Measurements from ENCODE around the gene MGAT4B. TPM values are rescaled to one million over a fixed set of nuclear protein-coding genes. Genes with fewer than 3 reads are reported as not detected.
"Not testable (repeated sequence)": the region's sequence is repeated elsewhere in the genome, so short reads cannot be mapped to it uniquely, and the experiment has no call there.

Gene MGAT4B
- total RNA-seq, 1 donor from 2014 or later: 95.5 TPM

DNA sequence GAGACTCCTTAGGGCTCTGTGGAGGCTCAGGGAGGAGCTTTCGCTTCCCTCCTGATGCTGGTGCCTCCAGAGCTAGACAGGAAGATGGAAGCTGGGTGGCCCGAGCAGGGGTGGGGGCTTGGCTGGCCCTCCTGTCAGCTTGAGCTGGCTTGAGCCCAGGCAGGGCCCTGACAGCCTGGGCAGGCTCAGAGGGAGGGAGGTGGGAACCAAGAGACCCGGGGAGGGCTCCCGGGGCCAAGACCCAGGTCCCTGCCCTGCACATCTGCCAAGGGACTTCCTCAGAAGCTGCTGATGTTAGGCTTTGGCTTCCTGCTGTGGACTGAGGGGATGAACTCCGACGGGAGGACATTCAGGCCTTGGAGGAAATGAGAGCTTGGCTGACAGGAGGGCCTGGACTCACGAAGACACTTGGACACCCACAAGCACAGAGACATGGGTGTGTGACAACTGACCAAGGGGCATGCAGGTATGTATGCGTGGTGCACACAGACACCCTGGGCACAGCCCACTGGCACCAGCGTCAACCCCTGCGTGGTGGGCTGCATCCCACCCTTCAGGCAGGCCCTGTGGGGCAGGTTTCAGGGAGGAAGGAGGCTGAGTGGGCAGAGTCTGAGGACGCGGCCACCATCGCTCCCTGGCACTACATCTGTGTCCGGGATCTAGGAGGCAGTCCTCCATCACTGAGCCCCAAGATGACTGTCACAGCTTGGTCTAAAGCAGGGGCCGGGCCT lies 14.6 kb downstream of the MGAT4B start:
- peak overlapping the region; percentile 94 for H3K27ac ChIP-seq
- H3K9me3 ChIP-seq: no peaks in the 10 kb centered on the region
- no peak overlapping the region for H3K4me3 ChIP-seq
- no peaks in the 10 kb centered on the region for H3K36me3 ChIP-seq
- TF ChIP-seq POLR2AphosphoS5 (IDR thresholded peaks at IDR 0.05; ENCODE audit: insufficient read depth in 1 of 2, low read depth in 1 of 2) (no peak), POLR2A (IDR thresholded peaks at IDR 0.05) (no peak)
- TF ChIP-seq, protein P1, sequence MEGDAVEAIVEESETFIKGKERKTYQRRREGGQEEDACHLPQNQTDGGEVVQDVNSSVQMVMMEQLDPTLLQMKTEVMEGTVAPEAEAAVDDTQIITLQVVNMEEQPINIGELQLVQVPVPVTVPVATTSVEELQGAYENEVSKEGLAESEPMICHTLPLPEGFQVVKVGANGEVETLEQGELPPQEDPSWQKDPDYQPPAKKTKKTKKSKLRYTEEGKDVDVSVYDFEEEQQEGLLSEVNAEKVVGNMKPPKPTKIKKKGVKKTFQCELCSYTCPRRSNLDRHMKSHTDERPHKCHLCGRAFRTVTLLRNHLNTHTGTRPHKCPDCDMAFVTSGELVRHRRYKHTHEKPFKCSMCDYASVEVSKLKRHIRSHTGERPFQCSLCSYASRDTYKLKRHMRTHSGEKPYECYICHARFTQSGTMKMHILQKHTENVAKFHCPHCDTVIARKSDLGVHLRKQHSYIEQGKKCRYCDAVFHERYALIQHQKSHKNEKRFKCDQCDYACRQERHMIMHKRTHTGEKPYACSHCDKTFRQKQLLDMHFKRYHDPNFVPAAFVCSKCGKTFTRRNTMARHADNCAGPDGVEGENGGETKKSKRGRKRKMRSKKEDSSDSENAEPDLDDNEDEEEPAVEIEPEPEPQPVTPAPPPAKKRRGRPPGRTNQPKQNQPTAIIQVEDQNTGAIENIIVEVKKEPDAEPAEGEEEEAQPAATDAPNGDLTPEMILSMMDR (IDR thresholded peaks at IDR 0.05): no peak
- DNase-seq (ENCODE audit: extremely low spot score in 2 of 2): peak in 1 of 2 donors; percentile 93
- H3K27me3 ChIP-seq: no peaks in the 10 kb centered on the region
- peaks cover 41% of the 10 kb centered on the region for H3K4me1 ChIP-seq
- intact Hi-C loops (cut with DNase I): loop anchor here (10.0 kb wide), 1 partner anchor 107 kb away; the partner anchor contains the start of gene CBY3

DNA sequence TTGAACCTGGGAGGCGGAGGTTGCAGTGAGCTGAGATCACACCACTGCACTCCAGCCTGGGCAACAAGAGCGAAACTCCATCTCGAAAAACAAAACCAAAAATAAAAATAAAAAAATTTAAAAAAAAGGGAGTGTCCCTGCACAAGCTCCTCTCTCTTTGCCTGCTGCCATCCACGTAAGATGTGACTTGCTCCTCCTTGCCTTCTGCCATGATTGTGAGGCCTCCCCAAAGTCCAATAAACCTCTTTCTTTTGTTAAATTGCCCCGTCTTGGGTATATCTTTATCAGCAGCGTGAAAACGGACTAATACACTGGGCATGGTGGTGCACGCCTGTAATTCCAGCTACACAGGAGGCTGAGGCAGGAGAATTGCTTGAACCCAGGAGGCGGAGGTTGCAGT lies 17.4 kb downstream of the MGAT4B start:
- H3K4me3 ChIP-seq; intact Hi-C loops (cut with DNase I); H3K27ac ChIP-seq; H3K27me3 ChIP-seq; H3K9me3 ChIP-seq; DNase-seq (ENCODE audit: extremely low spot score in 2 of 2); H3K36me3 ChIP-seq: not testable (repeated sequence)
- peaks cover 17% of the 10 kb centered on the region for H3K4me1 ChIP-seq

DNA sequence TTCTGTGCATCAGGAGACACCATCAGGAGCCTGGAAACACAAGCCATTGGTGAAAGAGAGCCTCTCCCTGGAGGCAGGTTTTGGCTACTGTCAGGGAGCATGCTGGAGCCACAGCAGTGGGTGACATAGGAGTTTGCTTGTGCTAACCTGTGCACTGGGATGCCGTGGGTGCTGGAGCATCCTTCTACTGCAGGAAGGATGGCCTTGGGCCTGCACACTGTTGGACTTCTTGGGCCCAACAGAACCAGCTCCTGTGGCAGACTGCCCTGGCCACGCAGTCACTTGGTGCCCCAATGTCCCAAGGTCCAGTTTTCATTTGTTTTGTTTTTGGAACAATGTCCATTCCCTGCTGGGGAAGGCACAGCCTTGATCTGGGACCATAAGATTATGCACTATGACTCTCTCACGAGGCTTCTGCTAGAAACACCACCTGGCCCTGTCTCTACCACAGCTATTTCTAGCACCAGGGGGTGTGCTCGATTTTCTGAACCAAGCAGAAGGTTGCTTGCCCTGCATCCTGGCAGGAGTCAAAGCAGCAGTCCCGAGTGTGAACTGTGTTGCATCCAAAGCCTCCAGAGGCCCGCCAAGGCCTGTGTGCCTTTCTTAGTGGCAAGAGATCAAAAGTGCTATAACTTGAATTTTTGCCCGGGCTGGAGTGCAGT lies 18.3 kb downstream of the MGAT4B start:
- DNase-seq (ENCODE audit: extremely low spot score in 2 of 2): no peak
- H3K27ac ChIP-seq: no peak overlapping the region
- no peaks in the 10 kb centered on the region for H3K36me3 ChIP-seq
- H3K27me3 ChIP-seq: no peaks in the 10 kb centered on the region
- intact Hi-C loops (cut with DNase I): no loop called here
- H3K9me3 ChIP-seq: no peaks in the 10 kb centered on the region
- H3K4me1 ChIP-seq: peaks cover 7% of the 10 kb centered on the region
- no peak overlapping the region for H3K4me3 ChIP-seq
- TF ChIP-seq, protein P1 (IDR thresholded peaks at IDR 0.05): no peak
- TF ChIP-seq POLR2A (IDR thresholded peaks at IDR 0.05) (no peak), POLR2AphosphoS5 (IDR thresholded peaks at IDR 0.05; ENCODE audit: insufficient read depth in 1 of 2, low read depth in 1 of 2) (no peak)

DNA sequence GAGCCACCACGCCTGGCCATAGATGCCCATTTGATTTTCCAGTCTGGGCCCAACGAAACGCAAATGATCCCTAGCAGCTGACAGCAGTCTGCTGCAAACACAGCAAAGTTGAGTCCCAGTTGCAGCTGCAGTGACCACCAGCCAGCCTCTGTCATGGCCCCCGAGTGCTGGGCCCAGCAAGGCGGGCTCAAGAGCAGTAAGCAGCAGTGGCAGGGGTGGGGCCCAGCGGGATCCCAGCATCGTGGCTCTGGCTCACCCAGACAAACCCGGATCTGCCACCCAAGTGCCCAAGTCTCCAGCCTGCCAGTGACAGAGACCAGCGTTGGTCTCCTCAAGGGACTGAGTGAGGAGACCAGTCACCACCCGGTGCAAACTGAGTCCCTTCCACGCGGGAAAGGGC lies 19.8 kb downstream of the MGAT4B start:
- Histone ChIP-seq H3K27me3 (no peaks in the 10 kb centered on the region), H3K9me3 (no peaks in the 10 kb centered on the region), H3K4me3 (no peak overlapping the region), H3K27ac (no peak overlapping the region), H3K36me3 (no peaks in the 10 kb centered on the region), H3K4me1 (no peaks in the 10 kb centered on the region)
- no peak for DNase-seq (ENCODE audit: extremely low spot score in 2 of 2)
- intact Hi-C loops (cut with DNase I): no loop called here
- TF ChIP-seq, protein P1 (IDR thresholded peaks at IDR 0.05): no peak
- TF ChIP-seq POLR2A (IDR thresholded peaks at IDR 0.05): no peak
- TF ChIP-seq POLR2AphosphoS5 (IDR thresholded peaks at IDR 0.05; ENCODE audit: insufficient read depth in 1 of 2, low read depth in 1 of 2): no peak

DNA sequence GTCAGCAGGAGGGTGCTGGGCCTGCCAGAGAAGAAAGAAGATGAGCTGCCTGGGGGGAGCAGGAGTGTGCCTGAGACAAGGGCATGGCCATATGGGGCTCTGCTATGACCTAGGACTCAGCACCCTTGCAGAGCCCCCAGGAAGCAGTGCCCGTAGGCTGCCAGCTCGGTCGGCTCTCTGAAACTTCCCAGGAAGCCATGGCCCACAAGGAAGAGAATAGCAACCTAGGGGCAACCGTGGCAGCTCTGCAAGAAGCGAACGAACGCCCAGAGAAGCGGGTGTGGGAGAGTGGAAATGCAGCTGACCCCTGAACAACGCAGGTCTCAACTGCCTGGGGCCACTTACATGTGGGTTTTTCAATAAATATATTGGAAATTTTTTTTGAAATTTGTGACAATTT lies 23.5 kb downstream of the MGAT4B start:
- Histone ChIP-seq H3K36me3 (peaks cover 0 to 8% of the 10 kb centered on the region in 2 donors), H3K27ac (no peak overlapping the region), H3K9me3 (no peaks in the 10 kb centered on the region), H3K4me3 (no peak overlapping the region), H3K27me3 (no peaks in the 10 kb centered on the region), H3K4me1 (no peaks in the 10 kb centered on the region)
- DNase-seq (ENCODE audit: extremely low spot score in 2 of 2): no peak
- TF ChIP-seq POLR2AphosphoS5 (IDR thresholded peaks at IDR 0.05; ENCODE audit: insufficient read depth in 1 of 2, low read depth in 1 of 2) (no peak), POLR2A (IDR thresholded peaks at IDR 0.05) (no peak)
- TF ChIP-seq, protein P1 (IDR thresholded peaks at IDR 0.05): no peak
- intact Hi-C loops (cut with DNase I): no loop called here
